Mononuclear cell (primary cell): ENCODE measurements around the gene LPGAT1. TPM values are rescaled to one million over a fixed set of nuclear protein-coding genes. Genes with fewer than 3 reads are reported as not detected.

Source experiments
- H3K27me3 ChIP-seq: 2 replicates; pipeline ENCODE4 v1.6.0; 2011; ENCODE audit warnings: low read length, control low read depth; ENCODE audit not compliant: insufficient read depth
- H3K4me1 ChIP-seq: 2 replicates; pipeline ENCODE4 v1.5.1; 2011; ENCODE audit warnings: mild to moderate bottlenecking, low read length, control low read depth; ENCODE audit not compliant: insufficient read depth
- H3K4me3 ChIP-seq: 2 replicates; pipeline ENCODE4 v1.5.1; 2011; ENCODE audit warnings: mild to moderate bottlenecking, low read length, moderate library complexity
- H3K9me3 ChIP-seq: 2 replicates; pipeline ENCODE4 v1.5.1; 2011; ENCODE audit warnings: low read depth, mild to moderate bottlenecking, control low read depth, low read length
- total RNA-seq: library from RNA; depleted of rRNA; stranded (reverse); fragments of >200 nt; gene quantifications from one replicate; pipeline ENCODE4 v1.2.3, GENCODE V29; 2012

The LPGAT1 gene
- total RNA-seq, 1 donor, result 35.4 TPM

GRCh38 chr1:211738096-211738690 is 92.4 kb downstream of the LPGAT1 start:
- Histone ChIP-seq H3K9me3 (no peaks in the 10 kb centered on the region), H3K4me1 (peaks cover 25% of the 10 kb centered on the region), H3K27me3 (no peaks in the 10 kb centered on the region), H3K4me3 (no peak overlapping the region)

GRCh38 chr1:211737115-211738035 is 93.2 kb downstream of the LPGAT1 start:
- H3K27me3 ChIP-seq, result no peaks in the 10 kb centered on the region
- peaks cover 25% of the 10 kb centered on the region for H3K4me1 ChIP-seq
- H3K9me3 ChIP-seq, result no peaks in the 10 kb centered on the region
- H3K4me3 ChIP-seq, result no peak overlapping the region

DNA sequence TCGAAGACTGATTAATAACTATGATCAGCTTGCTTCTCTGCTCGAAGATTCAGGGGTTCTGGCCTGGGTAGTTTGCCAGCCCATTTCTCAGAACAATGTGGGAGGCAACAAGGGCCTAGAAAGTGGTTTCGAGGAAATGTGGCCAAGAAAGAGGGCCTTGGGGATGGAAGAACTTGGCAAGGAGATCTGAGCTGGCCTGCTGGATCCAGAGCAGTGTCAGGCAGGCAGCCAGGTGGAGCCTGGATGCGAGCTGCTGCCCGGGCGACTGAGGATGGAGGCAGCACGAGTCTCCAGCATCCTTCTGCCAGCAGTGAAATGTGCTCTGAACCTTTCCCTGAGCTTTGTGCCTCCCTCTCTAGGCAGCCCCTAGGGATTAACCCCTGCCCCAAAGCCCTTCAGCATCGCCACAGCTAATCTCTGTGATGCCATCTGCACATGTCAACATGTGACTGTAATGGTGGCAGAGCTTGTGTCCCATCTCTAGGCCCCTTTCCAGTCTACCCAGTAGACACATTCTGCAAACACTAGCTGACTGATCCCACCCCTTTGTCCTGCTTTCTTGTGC is 94.1 kb downstream of the LPGAT1 start:
- no peaks in the 10 kb centered on the region for H3K9me3 ChIP-seq
- peaks cover 25% of the 10 kb centered on the region for H3K4me1 ChIP-seq
- H3K4me3 ChIP-seq, result no peak overlapping the region
- H3K27me3 ChIP-seq, result no peaks in the 10 kb centered on the region

DNA sequence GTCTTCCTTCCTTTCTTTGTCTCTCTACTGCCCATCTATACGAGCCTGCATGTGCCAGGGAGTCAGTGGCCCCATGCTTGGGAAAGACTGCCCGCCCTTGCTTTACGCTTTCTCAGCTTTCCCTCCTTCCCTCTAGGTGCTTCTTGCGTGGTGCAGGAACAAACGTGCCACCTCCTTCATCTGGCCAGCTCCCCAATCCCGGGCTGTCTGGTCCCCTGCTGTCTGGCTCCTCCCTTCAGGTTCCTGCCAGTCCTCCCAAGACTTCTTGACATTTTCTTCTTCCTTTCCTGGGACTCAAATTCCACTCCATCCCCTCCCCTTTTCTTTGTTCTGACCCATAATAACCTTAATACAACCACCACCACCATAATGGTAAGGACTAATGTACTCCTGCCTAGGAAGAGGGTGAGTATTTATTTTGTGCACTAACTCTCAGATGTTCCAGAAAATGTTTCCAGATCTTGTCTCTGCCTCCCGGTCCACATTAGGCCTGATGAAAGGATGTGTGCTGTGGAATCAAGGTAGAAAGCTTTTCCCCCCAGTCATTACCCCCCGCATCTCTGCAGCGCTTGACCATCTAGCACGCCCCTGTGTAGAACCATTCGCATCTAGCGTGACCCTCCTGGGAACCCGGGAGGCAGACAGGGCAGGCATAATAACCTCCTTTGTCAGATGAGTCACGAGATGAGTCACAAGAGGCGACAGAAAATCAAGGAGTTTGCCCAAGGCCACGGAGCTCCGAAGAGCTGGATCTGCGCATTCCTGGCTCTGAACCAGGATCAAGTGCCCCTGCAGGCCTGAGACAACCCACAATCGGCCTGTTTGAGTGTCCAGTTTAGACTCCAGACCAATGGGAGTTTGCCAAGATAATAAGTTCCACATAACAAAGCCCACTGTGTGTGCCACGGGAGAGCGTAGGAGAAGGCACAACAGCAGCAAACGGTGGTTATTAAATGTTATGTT is 95.1 kb downstream of the LPGAT1 start:
- H3K27me3 ChIP-seq, result no peaks in the 10 kb centered on the region
- no peak overlapping the region for H3K4me3 ChIP-seq
- peaks cover 24% of the 10 kb centered on the region for H3K4me1 ChIP-seq
- H3K9me3 ChIP-seq, result no peaks in the 10 kb centered on the region

DNA sequence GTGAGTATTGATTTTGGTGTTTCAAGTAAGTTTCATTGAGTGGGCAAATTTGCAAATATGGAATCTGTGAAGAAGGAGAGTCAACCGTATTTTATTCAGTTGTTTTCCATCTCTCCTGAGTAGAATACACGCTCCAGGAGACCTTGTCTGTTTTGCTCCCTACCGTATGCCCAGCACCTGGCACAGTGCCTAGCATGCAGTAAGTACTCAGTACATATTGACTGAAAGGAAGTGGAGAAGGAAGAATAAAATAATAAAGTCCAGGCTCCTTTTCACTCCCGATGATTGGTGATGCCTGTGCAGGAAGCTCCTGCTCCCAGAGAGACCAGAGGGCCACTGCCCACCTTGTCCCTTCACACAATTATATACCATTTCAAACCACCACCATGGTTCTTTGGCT is 95.8 kb downstream of the LPGAT1 start:
- Histone ChIP-seq H3K4me3 (no peak overlapping the region), H3K9me3 (no peaks in the 10 kb centered on the region), H3K4me1 (peaks cover 20% of the 10 kb centered on the region), H3K27me3 (no peaks in the 10 kb centered on the region)

DNA sequence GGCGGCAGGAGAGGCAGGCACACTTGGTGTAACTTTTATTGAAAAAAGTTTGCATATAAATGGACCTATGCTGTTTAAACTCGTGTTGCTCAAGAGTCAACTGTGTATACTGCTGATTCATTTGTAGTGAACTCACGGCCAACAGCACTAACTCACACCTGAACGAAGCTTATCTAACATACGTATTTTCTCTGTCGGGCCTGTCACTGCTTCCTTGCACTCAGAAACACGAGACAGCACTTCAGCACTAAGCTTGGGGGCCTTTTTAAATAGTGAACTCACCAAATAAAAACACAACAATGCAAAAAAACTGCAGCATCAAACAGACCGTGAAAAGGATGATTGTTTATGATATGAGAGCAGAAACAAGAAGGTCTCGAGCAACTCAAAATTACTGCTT is 96.2 kb downstream of the LPGAT1 start:
- Histone ChIP-seq H3K27me3 (no peaks in the 10 kb centered on the region), H3K4me3 (no peak overlapping the region), H3K9me3 (no peaks in the 10 kb centered on the region), H3K4me1 (peaks cover 15% of the 10 kb centered on the region)

GRCh38 chr1:211732293-211732980 is 98.1 kb downstream of the LPGAT1 start:
- H3K9me3 ChIP-seq, result no peaks in the 10 kb centered on the region
- H3K27me3 ChIP-seq, result no peaks in the 10 kb centered on the region
- H3K4me1 ChIP-seq, result no peaks in the 10 kb centered on the region
- no peak overlapping the region for H3K4me3 ChIP-seq

GRCh38 chr1:211731456-211732292 is 98.9 kb downstream of the LPGAT1 start:
- no peak overlapping the region for H3K4me3 ChIP-seq
- H3K4me1 ChIP-seq, result no peaks in the 10 kb centered on the region
- H3K9me3 ChIP-seq, result no peaks in the 10 kb centered on the region
- no peaks in the 10 kb centered on the region for H3K27me3 ChIP-seq

GRCh38 chr1:211730347-211730746 is 100.2 kb downstream of the LPGAT1 start:
- Histone ChIP-seq H3K27me3 (no peaks in the 10 kb centered on the region), H3K4me1 (no peaks in the 10 kb centered on the region), H3K9me3 (no peaks in the 10 kb centered on the region), H3K4me3 (no peak overlapping the region)

DNA sequence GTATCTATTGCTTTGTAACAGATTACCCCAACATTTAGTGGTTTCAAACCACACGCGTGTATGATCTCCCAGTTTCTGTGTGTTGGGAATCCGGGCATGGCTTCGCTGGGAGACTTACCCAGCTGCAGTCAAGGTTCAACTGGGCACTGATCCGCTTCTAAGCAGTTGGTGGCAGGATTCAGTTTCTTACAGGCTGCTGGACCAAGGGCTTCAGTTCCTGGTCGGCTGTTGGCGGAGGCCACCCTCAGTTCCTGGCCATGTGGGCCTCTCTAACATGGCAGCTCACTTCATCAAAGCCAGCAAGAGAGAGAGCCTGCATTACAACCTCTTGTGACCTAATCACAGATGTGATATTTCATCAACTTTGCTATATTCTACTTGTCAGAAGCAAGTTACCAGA is 101.3 kb downstream of the LPGAT1 start:
- H3K4me1 ChIP-seq, result no peaks in the 10 kb centered on the region
- H3K4me3 ChIP-seq, result no peak overlapping the region
- no peaks in the 10 kb centered on the region for H3K27me3 ChIP-seq
- no peaks in the 10 kb centered on the region for H3K9me3 ChIP-seq

- H3K27me3 ChIP-seq, result no peaks in the 10 kb centered on the region
- no peaks in the 10 kb centered on the region for H3K9me3 ChIP-seq
- no peaks in the 10 kb centered on the region for H3K4me1 ChIP-seq
- no peak overlapping the region for H3K4me3 ChIP-seq
Measured at GRCh38 chr1:211726467-211726995, 104.0 kb downstream of the LPGAT1 start.

- no peaks in the 10 kb centered on the region for H3K4me1 ChIP-seq
- no peaks in the 10 kb centered on the region for H3K27me3 ChIP-seq
- H3K9me3 ChIP-seq, result no peaks in the 10 kb centered on the region
- no peak overlapping the region for H3K4me3 ChIP-seq
Measured at GRCh38 chr1:211724687-211725196, 105.8 kb downstream of the LPGAT1 start.

DNA sequence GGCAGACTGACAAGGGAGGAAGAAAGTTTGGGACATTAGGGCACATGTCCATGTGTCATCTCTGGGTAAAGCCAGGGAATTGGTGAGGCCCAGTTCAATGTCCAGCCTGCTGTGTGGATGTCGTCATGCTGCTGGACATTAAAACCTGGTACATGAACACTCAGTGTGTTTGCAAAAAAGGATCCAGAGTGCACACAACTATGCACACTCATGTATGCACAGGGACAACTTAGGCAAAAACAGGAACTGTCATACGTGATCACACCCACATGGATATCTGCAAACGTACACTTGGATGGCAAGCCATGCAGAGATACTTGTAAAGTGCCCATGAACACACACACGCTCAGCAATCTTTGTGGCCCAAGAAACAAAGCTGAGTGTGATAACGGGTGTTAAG is 107.3 kb downstream of the LPGAT1 start:
- H3K4me3 ChIP-seq, result no peak overlapping the region
- H3K27me3 ChIP-seq, result no peaks in the 10 kb centered on the region
- no peaks in the 10 kb centered on the region for H3K4me1 ChIP-seq
- no peaks in the 10 kb centered on the region for H3K9me3 ChIP-seq
